ENCODE measurements around the gene SLC2A8. TPM values are rescaled to one million over a fixed set of nuclear protein-coding genes. Genes with fewer than 3 reads are reported as not detected.

The SLC2A8 gene
- total RNA-seq, 2 experiments from 2014 or later: 1.6 to 2.1 TPM

DNA sequence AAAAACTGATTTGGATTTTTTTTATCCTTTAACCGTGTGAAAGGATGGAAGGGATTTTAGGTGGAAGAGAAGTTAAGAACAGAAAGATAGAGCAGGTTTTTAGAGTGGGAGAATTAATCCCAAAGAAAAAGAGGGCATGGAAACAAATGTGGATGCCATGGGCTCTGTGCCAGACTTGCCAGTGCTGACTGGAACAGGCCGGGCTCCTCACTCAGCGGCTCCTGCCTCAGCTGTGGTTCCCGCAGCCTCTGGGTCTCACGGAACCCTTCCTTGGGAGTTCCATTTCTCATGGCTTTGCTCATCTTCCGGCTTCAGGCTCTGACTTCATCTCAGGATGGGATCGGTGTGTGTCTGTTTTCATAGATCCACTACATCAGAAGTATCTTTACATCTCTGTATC is 30.4 kb upstream of the SLC2A8 start:
- DNase-seq: no peak
- Mint-ChIP-seq H3K27ac (no peak overlapping the region), H3K36me3 (ENCODE audit: low read depth) (no peaks in the 10 kb centered on the region), H3K4me1 (ENCODE audit: low read depth) (no peaks in the 10 kb centered on the region), H3K9me3 (no peaks in the 10 kb centered on the region), H3K27me3 (peaks cover 34% of the 10 kb centered on the region), H3K4me3 (no peak overlapping the region)
- intact Hi-C loops (cut with micrococcal nuclease): no loop called here
- ATAC-seq: no peak
- CTCF ChIA-PET: no interaction called here
- POLR2A ChIA-PET: no interaction called here
- TF ChIP-seq CTCF (IDR thresholded peaks at IDR 0.05): no peak

DNA sequence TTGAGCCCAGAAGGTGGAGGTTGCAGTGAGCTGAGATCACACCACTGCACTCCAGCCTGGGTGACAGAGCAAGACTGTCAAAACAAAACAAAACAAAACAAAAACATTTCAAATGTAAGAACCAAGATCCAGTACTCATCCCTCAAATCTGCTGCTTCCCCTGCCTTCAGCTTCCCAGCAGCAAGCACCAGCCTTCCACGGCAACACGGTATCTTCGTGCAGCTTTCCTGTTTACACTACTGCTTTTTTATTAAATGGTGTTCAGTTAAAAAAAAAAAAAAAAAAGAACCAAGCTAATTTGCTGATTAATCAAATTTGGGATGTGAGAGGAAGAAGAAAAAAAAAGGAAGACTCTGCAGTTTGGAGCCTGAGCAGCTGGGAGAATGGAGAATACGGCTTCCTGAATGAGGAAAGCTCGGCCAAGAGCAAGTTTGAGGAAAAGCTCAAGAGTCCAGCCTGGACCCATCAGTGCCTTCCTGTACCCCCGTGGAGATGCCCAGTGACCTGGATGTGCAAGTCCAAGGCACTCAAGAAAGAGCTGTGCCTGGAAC is 28.0 kb upstream of the SLC2A8 start:
- POLR2A ChIA-PET: interaction anchor here (1.1 kb wide), 1 partner anchor 124 kb away, joined by 4 read pairs; no protein-coding TSS in a partner anchor
- Mint-ChIP-seq H3K36me3 (ENCODE audit: low read depth) (no peaks in the 10 kb centered on the region), H3K4me1 (ENCODE audit: low read depth) (no peaks in the 10 kb centered on the region), H3K27me3 (peaks cover 48% of the 10 kb centered on the region), H3K27ac (no peak overlapping the region), H3K4me3 (no peak overlapping the region), H3K9me3 (no peaks in the 10 kb centered on the region)
- DNase-seq (no peak), ATAC-seq (no peak)
- CTCF ChIA-PET: interaction anchor here (1.0 to 1.1 kb wide), 2 partner anchors 8 to 428 kb away, joined by 3 to 4 read pairs; no protein-coding TSS in a partner anchor
- no peak for TF ChIP-seq CTCF (IDR thresholded peaks at IDR 0.05)
- intact Hi-C loops (cut with micrococcal nuclease): no loop called here

DNA sequence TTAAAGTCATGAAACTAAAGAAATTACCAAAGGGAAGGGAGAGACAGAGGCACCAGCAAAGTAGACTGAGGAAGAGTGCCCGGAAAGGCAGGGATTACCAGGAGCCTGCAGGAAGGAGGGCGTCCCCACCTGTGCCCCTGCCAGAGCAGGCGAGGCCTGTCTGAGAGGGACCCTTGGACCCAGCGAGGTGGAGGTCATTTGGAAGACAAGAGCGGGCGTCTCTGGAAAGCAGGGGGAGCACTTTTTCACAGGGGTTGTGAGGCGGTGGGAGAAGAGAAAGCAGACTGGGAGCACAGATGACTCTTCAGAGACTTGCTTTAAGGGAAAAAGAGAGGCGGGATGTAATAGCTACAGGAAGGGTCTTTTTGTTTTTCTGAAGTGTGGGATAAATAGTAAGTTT is 27.5 kb upstream of the SLC2A8 start:
- H3K9me3 Mint-ChIP-seq: no peaks in the 10 kb centered on the region
- TF ChIP-seq CTCF (IDR thresholded peaks at IDR 0.05): no peak
- H3K4me1 Mint-ChIP-seq (ENCODE audit: low read depth): no peaks in the 10 kb centered on the region
- DNase-seq (no peak), ATAC-seq (no peak)
- no peaks in the 10 kb centered on the region for H3K36me3 Mint-ChIP-seq (ENCODE audit: low read depth)
- intact Hi-C loops (cut with micrococcal nuclease): no loop called here
- no peak overlapping the region for H3K27ac Mint-ChIP-seq
- POLR2A ChIA-PET: interaction anchor here (1.1 kb wide), 1 partner anchor 125 kb away, joined by 4 read pairs; no protein-coding TSS in a partner anchor
- H3K4me3 Mint-ChIP-seq: no peak overlapping the region
- CTCF ChIA-PET: interaction anchor here (0.9 to 1.1 kb wide), 3 partner anchors 9 to 429 kb away, joined by 3 to 4 read pairs (median 3); no protein-coding TSS in a partner anchor
- H3K27me3 Mint-ChIP-seq: peaks cover 52% of the 10 kb centered on the region

DNA sequence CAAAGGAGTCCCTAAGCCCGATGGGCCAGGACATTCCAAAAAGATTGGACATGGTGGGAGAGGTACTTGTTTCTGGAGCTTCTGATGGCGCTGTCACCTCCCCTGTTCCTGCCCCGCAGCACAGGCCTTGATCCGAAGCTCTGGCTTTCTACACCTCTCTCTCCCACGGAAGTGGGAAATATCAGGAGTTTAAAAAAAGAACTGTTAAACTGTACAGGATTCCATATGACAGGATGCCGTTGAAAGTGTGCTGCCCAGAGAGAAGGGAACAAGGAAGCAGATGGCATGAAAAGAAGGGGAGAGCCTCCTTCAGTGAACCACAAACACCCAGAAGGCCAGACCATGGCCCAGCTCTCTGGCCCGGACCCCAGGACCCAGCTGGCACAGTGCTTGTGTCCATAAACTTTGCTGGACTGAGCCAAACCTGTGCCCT is 26.8 kb upstream of the SLC2A8 start:
- no peaks in the 10 kb centered on the region for H3K4me1 Mint-ChIP-seq (ENCODE audit: low read depth)
- peaks cover 56% of the 10 kb centered on the region for H3K27me3 Mint-ChIP-seq
- ChIA-PET POLR2A (no interaction called here), CTCF (interaction anchor here (0.9 kb wide), 1 partner anchor 156 kb away, joined by 3 read pairs; no protein-coding TSS in a partner anchor)
- no peak overlapping the region for H3K4me3 Mint-ChIP-seq
- no peaks in the 10 kb centered on the region for H3K36me3 Mint-ChIP-seq (ENCODE audit: low read depth)
- no peak for ATAC-seq
- no peak for TF ChIP-seq CTCF (IDR thresholded peaks at IDR 0.05)
- intact Hi-C loops (cut with micrococcal nuclease): no loop called here
- H3K27ac Mint-ChIP-seq: no peak overlapping the region
- no peaks in the 10 kb centered on the region for H3K9me3 Mint-ChIP-seq
- no peak for DNase-seq

Measured in activated CD8-positive, alpha-beta T cell treated with anti-CD3 and anti-CD28 coated beads for 36 hours (primary cell).